Esophagus squamous epithelium (tissue), 4 donors: ENCODE results near the gene CFAP92.

ENCODE experiments used
- POLR2A ChIP-seq, 4 donors: fragments of 450-650 bp; IDR thresholded peaks; one replicate each; pipeline ENCODE4 v1.6.1; 2017; ENCODE audit warnings: antibody characterized with exemption in 4 of 4, mild to moderate bottlenecking in 4 of 4, moderate library complexity in 3 of 4
- TF ChIP-seq, protein P1 (sequence below), 6 experiments: fragments of 450-650 bp in 4 of 6; fragments of 200-600 bp in 2 of 6; sonication (generic) in 2 of 6; IDR thresholded peaks; one replicate each; pipeline ENCODE4 v1.5.1; 2016 to 2019; ENCODE audit warnings: antibody characterized with exemption in 6 of 6, mild to moderate bottlenecking in 4 of 6, moderate library complexity in 4 of 6

DNA sequence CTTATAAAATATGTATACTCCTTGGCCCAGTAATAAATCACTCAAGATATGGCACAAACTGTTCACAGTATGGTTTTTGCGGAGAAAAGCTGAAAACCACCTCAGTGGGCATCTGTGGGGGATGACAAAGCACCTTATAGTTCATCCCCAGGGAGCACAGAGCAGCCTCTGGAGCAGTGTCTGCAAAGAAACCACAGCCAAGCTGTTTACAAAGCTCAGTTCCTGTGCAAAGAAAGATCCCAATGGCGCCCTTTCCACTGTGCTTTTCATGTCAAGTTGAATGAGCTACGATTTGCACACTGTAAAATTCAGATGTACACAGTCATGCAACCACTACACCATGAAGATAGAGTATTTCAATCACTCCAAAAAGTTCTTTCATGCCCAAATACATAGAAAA, 4.7 kb upstream of the CFAP92 start:
- no peak for TF ChIP-seq POLR2A (IDR thresholded peaks at IDR 0.05)
- TF ChIP-seq, protein P1, sequence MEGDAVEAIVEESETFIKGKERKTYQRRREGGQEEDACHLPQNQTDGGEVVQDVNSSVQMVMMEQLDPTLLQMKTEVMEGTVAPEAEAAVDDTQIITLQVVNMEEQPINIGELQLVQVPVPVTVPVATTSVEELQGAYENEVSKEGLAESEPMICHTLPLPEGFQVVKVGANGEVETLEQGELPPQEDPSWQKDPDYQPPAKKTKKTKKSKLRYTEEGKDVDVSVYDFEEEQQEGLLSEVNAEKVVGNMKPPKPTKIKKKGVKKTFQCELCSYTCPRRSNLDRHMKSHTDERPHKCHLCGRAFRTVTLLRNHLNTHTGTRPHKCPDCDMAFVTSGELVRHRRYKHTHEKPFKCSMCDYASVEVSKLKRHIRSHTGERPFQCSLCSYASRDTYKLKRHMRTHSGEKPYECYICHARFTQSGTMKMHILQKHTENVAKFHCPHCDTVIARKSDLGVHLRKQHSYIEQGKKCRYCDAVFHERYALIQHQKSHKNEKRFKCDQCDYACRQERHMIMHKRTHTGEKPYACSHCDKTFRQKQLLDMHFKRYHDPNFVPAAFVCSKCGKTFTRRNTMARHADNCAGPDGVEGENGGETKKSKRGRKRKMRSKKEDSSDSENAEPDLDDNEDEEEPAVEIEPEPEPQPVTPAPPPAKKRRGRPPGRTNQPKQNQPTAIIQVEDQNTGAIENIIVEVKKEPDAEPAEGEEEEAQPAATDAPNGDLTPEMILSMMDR (IDR thresholded peaks at IDR 0.05): no peak
